Measurements from ENCODE around the gene DNAJA3.

GRCh38 chr16:4426021-4426684 is 485 bp downstream of the DNAJA3 start:
- TF ChIP-seq CTCF (IDR thresholded peaks at IDR 0.05) (no peak), POLR2AphosphoS5 (IDR thresholded peaks at IDR 0.05) (no peak), EP300 (IDR thresholded peaks at IDR 0.05) (no peak)

Data from suprapubic skin (tissue), 4 donors.